ENCODE results near the gene SDC3. TPM values are rescaled to one million over a fixed set of nuclear protein-coding genes. Genes with fewer than 3 reads are reported as not detected.

The SDC3 gene
- total RNA-seq, 1 donor from 2014 or later, result 36.4 TPM

- no peak for DNase-seq (ENCODE audit: low read depth)
- no peaks in the 10 kb centered on the region for H3K27me3 ChIP-seq (ENCODE audit: control insufficient read depth, insufficient read depth, low read length)
- TF ChIP-seq CTCF (IDR thresholded peaks at IDR 0.05; ENCODE audit: insufficient read depth, low read length, poor library complexity, severe bottlenecking), result no peak
- peaks cover 5% of the 10 kb centered on the region for H3K36me3 ChIP-seq (ENCODE audit: control insufficient read depth, insufficient read depth, low read length)
- H3K4me3 ChIP-seq (ENCODE audit: low read depth, low read length), result no peak overlapping the region
Observed at GRCh38 chr1:30875197-30875596, 33.4 kb downstream of the SDC3 start.

- TF ChIP-seq CTCF (IDR thresholded peaks at IDR 0.05; ENCODE audit: insufficient read depth, low read length, poor library complexity, severe bottlenecking), result no peak
- Histone ChIP-seq H3K4me3 (ENCODE audit: low read depth, low read length) (no peak overlapping the region), H3K36me3 (ENCODE audit: control insufficient read depth, insufficient read depth, low read length) (peaks cover 5% of the 10 kb centered on the region), H3K27me3 (ENCODE audit: control insufficient read depth, insufficient read depth, low read length) (no peaks in the 10 kb centered on the region)
- no peak for DNase-seq (ENCODE audit: low read depth)
Observed at GRCh38 chr1:30874176-30874575, 34.4 kb downstream of the SDC3 start.

- no peak for TF ChIP-seq CTCF (IDR thresholded peaks at IDR 0.05; ENCODE audit: insufficient read depth, low read length, poor library complexity, severe bottlenecking)
- Histone ChIP-seq H3K27me3 (ENCODE audit: control insufficient read depth, insufficient read depth, low read length) (no peaks in the 10 kb centered on the region), H3K36me3 (ENCODE audit: control insufficient read depth, insufficient read depth, low read length) (peaks cover 5% of the 10 kb centered on the region), H3K4me3 (ENCODE audit: low read depth, low read length) (no peak overlapping the region)
- DNase-seq (ENCODE audit: low read depth), result no peak
Observed at GRCh38 chr1:30872948-30873263, 35.7 kb downstream of the SDC3 start.

- no peak for DNase-seq (ENCODE audit: low read depth)
Observed at GRCh38 chr1:30872033-30872947, 36.3 kb downstream of the SDC3 start.

GRCh38 chr1:30871276-30871871 lies 37.2 kb downstream of the SDC3 start:
- Histone ChIP-seq H3K36me3 (ENCODE audit: control insufficient read depth, insufficient read depth, low read length) (peaks cover 5% of the 10 kb centered on the region), H3K27me3 (ENCODE audit: control insufficient read depth, insufficient read depth, low read length) (no peaks in the 10 kb centered on the region)
- TF ChIP-seq CTCF (IDR thresholded peaks at IDR 0.05; ENCODE audit: insufficient read depth, low read length, poor library complexity, severe bottlenecking), result no peak

More at GRCh38 chr1:30872033-30872947, 36.3 kb downstream of the SDC3 start:
- Histone ChIP-seq H3K27me3 (ENCODE audit: control insufficient read depth, insufficient read depth, low read length) (no peaks in the 10 kb centered on the region), H3K4me3 (ENCODE audit: low read depth, low read length) (no peak overlapping the region), H3K36me3 (ENCODE audit: control insufficient read depth, insufficient read depth, low read length) (peaks cover 5% of the 10 kb centered on the region)
- TF ChIP-seq CTCF (IDR thresholded peaks at IDR 0.05; ENCODE audit: insufficient read depth, low read length, poor library complexity, severe bottlenecking), result no peak

More at GRCh38 chr1:30871276-30871871, 37.2 kb downstream of the SDC3 start:
- no peak for DNase-seq (ENCODE audit: low read depth)
- H3K4me3 ChIP-seq (ENCODE audit: low read depth, low read length), result no peak overlapping the region

Measured in kidney epithelial cell (primary cell).